ENCODE measurements around the gene CRMP1.

The CRMP1 gene

GRCh38 chr4:5784960-5785611, 107.8 kb downstream of the CRMP1 start:
- Histone ChIP-seq H3K79me2 (ENCODE audit: insufficient read depth, low read length) (no peaks in the 10 kb centered on the region), H3K9ac (ENCODE audit: low read depth, low read length, poor library complexity, severe bottlenecking) (no peak overlapping the region), H3K4me1 (ENCODE audit: insufficient read depth, low read length, poor library complexity, severe bottlenecking) (no peaks in the 10 kb centered on the region), H3K36me3 (ENCODE audit: insufficient read depth, low read length) (no peaks in the 10 kb centered on the region), H3K27me3 (ENCODE audit: insufficient read depth, low read length, poor library complexity, severe bottlenecking) (no peaks in the 10 kb centered on the region), H3K9me3 (ENCODE audit: insufficient read depth, low read depth, low read length) (no peaks in the 10 kb centered on the region; the same call in 1 of the 2 replicates), H3K4me2 (ENCODE audit: low read depth, low read length, poor library complexity, severe bottlenecking) (no peak overlapping the region), H3F3A (ENCODE audit: low read depth) (no peaks in the 10 kb centered on the region), H3K9me2 (replicated peaks; ENCODE audit: low read depth, low read length) (no peaks in the 10 kb centered on the region), H3K4me3 (ENCODE audit: low read length, poor library complexity, severe bottlenecking) (no peak overlapping the region), H2AFZ (ENCODE audit: low read length) (no peak overlapping the region), H4K20me1 (ENCODE audit: insufficient read depth, low read length, poor library complexity, severe bottlenecking) (no peaks in the 10 kb centered on the region)
- TF ChIP-seq, protein P1, sequence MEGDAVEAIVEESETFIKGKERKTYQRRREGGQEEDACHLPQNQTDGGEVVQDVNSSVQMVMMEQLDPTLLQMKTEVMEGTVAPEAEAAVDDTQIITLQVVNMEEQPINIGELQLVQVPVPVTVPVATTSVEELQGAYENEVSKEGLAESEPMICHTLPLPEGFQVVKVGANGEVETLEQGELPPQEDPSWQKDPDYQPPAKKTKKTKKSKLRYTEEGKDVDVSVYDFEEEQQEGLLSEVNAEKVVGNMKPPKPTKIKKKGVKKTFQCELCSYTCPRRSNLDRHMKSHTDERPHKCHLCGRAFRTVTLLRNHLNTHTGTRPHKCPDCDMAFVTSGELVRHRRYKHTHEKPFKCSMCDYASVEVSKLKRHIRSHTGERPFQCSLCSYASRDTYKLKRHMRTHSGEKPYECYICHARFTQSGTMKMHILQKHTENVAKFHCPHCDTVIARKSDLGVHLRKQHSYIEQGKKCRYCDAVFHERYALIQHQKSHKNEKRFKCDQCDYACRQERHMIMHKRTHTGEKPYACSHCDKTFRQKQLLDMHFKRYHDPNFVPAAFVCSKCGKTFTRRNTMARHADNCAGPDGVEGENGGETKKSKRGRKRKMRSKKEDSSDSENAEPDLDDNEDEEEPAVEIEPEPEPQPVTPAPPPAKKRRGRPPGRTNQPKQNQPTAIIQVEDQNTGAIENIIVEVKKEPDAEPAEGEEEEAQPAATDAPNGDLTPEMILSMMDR (conservative IDR thresholded peaks at IDR 0.05; ENCODE audit: low read length), result no peak
- TF ChIP-seq EZH2phosphoT487 (IDR thresholded peaks at IDR 0.05; ENCODE audit: borderline replicate concordance), result no peak

DNA sequence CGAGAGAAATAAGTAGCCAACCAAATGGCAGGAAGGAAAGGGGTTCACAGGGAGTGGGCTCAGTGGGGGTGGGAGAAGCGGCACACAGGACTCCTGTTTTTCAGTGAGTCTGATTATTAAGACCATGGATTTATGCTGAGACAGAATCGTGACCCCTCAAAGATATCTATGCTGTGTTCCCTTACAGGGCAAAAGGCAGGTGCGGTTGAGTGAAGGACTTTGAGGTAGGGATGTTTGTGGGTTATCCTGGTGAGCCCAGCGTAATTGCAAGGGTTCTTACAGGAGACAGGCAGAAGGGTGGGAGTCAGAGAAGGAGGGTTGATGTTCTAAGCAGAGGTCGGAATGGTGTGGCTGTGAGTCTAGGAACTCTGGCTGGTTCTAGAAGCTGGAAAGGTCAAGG, 108.9 kb downstream of the CRMP1 start:
- H3F3A ChIP-seq (ENCODE audit: low read depth), result no peaks in the 10 kb centered on the region
- H3K79me2 ChIP-seq (ENCODE audit: insufficient read depth, low read length), result no peaks in the 10 kb centered on the region
- H3K9ac ChIP-seq (ENCODE audit: low read depth, low read length, poor library complexity, severe bottlenecking), result no peak overlapping the region
- H3K9me3 ChIP-seq (ENCODE audit: insufficient read depth, low read depth, low read length), result no peaks in the 10 kb centered on the region; the same call in 1 of the 2 replicates
- H3K4me1 ChIP-seq (ENCODE audit: insufficient read depth, low read length, poor library complexity, severe bottlenecking), result no peaks in the 10 kb centered on the region
- no peak overlapping the region for H2AFZ ChIP-seq (ENCODE audit: low read length)
- TF ChIP-seq, protein P1 (conservative IDR thresholded peaks at IDR 0.05; ENCODE audit: low read length), result no peak
- TF ChIP-seq EZH2phosphoT487 (IDR thresholded peaks at IDR 0.05; ENCODE audit: borderline replicate concordance), result no peak
- no peaks in the 10 kb centered on the region for H3K9me2 ChIP-seq (replicated peaks; ENCODE audit: low read depth, low read length)
- no peak overlapping the region for H3K4me2 ChIP-seq (ENCODE audit: low read depth, low read length, poor library complexity, severe bottlenecking)
- no peak overlapping the region for H3K4me3 ChIP-seq (ENCODE audit: low read length, poor library complexity, severe bottlenecking)
- no peaks in the 10 kb centered on the region for H3K27me3 ChIP-seq (ENCODE audit: insufficient read depth, low read length, poor library complexity, severe bottlenecking)
- no peaks in the 10 kb centered on the region for H3K36me3 ChIP-seq (ENCODE audit: insufficient read depth, low read length)
- no peaks in the 10 kb centered on the region for H4K20me1 ChIP-seq (ENCODE audit: insufficient read depth, low read length, poor library complexity, severe bottlenecking)

DNA sequence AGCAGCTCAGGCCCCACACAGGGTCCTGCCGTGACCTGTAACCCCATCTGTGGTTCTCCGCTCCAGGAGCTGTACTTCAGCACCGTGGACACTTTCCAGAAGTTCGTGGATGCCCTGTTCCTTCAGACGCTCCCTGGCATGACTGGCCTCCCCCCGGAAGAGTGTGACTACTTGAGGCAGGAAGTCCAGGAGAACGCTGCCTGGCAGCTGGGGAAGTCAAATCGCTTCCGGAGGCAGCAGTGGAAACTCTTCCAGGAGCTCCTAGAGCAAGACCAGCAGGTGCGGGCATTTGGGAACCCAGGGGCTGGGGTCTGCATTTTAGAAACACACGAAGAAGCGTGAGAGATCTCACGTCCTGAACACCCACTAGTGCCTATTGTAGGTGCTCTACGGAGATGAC, 109.4 kb downstream of the CRMP1 start:
- Histone ChIP-seq H3F3A (ENCODE audit: low read depth) (no peaks in the 10 kb centered on the region), H3K9ac (ENCODE audit: low read depth, low read length, poor library complexity, severe bottlenecking) (no peak overlapping the region), H3K36me3 (ENCODE audit: insufficient read depth, low read length) (no peaks in the 10 kb centered on the region), H3K9me3 (ENCODE audit: insufficient read depth, low read depth, low read length) (no peaks in the 10 kb centered on the region; the same call in 1 of the 2 replicates), H3K27me3 (ENCODE audit: insufficient read depth, low read length, poor library complexity, severe bottlenecking) (no peaks in the 10 kb centered on the region), H4K20me1 (ENCODE audit: insufficient read depth, low read length, poor library complexity, severe bottlenecking) (no peaks in the 10 kb centered on the region), H3K4me2 (ENCODE audit: low read depth, low read length, poor library complexity, severe bottlenecking) (no peak overlapping the region), H3K4me3 (ENCODE audit: low read length, poor library complexity, severe bottlenecking) (no peak overlapping the region), H3K79me2 (ENCODE audit: insufficient read depth, low read length) (no peaks in the 10 kb centered on the region), H2AFZ (ENCODE audit: low read length) (no peak overlapping the region), H3K4me1 (ENCODE audit: insufficient read depth, low read length, poor library complexity, severe bottlenecking) (no peaks in the 10 kb centered on the region), H3K9me2 (replicated peaks; ENCODE audit: low read depth, low read length) (no peaks in the 10 kb centered on the region)
- TF ChIP-seq, protein P1 (conservative IDR thresholded peaks at IDR 0.05; ENCODE audit: low read length), result no peak
- no peak for TF ChIP-seq EZH2phosphoT487 (IDR thresholded peaks at IDR 0.05; ENCODE audit: borderline replicate concordance)

All from Loucy (cell line).